CD1c-positive myeloid dendritic cell (primary cell): ENCODE measurements around the gene DCHS1.

Experiments
- DNase-seq: peaks from one replicate; pipeline ENCODE4 v3.0.0-alpha.2; 2016; ENCODE audit errors: extremely low spot score

Gene DCHS1

DNA sequence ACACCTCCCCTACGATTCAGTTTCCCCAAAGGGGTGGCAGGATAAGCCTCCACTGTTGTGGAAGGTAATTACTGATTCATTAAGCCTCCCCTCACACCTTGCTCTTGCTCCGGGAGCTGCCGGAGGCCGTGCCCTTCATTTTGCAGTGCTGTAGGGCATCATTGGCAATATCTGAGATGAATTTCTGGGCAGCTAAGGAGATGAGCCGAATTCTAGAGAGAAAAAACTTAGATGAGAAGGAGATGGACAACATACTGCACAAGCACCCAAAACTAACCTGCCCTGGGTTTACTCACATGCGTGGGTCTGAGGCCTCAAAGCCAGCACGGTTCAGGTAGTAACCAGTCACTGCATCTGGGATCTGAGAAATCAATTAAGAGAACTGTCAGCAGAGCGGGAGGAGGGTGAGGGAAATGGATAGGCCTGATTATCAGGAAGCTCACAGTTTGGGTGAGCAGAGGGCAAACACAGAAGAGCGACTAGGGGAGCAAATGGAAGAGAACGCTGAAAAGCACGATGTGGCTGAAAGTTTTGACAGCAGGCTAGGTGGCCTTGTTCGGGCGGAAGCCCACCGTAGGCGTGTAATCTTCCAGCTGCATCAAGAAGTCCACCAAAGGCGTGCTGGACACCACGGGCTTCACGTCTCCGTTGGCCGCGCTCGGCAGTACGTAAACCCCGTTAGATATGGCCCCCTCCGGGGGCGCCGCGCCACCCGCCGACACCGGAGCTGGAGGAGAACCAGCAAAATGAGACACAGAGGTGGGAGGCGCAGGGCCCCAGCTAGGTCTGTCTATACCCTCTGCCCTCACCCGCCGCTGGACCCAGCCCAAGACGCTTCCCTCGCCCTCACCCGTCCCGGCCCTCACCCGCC lies 44.3 kb downstream of the DCHS1 start:
- DNase-seq = peak; percentile 24

DNA sequence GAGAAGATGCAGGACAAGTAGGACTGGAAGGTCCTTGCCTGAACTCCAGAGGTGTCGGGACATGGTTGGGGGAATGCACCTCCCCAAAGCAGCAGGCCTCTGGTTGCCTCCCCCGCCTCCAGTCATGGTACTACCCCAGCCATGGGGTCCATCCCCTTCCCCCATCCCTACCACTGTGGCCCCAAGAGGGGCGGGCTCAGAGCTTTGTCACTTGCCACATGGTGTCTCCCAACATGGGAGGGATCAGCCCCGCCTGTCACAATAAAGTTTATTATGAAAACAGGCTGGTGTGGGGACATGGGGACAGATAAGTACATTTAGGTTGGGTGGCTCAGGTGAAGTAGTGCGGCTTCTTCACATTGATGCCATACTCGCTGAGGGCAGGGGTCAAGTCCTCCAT lies 45.0 kb downstream of the DCHS1 start:
- DNase-seq = no peak

DNA sequence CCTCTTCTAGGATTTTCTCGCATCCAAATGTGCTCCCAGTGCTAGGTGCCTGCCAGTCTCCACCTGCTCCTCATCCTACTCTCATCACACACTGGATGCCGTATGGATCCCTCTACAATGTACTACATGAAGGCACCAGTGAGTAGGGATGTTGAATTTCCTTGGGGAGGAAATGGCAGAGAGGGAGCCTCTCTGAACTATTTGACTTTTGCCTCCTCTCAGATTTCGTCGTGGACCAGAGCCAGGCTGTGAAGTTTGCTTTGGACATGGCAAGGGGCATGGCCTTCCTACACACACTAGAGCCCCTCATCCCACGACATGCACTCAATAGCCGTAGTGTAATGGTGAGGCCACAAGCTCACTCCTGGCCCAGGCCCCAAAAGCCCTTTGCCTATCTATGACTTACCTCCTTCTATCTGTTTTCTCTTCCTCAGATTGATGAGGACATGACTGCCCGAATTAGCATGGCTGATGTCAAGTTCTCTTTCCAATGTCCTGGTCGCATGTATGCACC lies 46.0 kb downstream of the DCHS1 start:
- no peak for DNase-seq

DNA sequence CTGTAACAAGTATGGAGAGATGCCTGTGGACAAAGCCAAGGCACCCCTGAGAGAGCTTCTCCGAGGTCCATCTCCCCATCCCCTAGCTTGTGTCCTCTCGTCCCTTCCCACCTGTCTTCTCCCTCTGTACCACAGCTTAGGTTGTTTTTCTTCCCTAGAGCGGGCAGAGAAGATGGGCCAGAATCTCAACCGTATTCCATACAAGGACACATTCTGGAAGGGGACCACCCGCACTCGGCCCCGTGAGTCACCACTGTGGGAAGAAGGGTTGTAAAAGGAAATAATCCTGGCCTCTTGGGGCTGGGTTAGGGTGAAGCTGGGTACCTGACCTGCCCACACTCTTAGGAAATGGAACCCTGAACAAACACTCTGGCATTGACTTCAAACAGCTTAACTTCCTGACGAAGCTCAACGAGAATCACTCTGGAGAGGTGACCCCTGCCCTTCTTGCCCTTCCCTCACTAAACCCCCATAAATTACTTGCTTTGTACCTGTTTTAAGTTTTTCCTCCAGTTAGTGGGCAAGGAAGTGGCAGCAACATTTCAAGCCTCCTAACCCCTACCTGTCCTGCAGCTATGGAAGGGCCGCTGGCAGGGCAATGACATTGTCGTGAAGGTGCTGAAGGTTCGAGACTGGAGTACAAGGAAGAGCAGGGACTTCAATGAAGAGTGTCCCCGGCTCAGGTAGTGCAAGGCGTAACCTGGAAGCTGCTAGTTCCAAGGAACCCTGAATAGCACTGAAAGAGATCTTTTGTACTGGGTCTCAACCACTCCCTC lies 46.7 kb downstream of the DCHS1 start:
- DNase-seq = no peak

DNA sequence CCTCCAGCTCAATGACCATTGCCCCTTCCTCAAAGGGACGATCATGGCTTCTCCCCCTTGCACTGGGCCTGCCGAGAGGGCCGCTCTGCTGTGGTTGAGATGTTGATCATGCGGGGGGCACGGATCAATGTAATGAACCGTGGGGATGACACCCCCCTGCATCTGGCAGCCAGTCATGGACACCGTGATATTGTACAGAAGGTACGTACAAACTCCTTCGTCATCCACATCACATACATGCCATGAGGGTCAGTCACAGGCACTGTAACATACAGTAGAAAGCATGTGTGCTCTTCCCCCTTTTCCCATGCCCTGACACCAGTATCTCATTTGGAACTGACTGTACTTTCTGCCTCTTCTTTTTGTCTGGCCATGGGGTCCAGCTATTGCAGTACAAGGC lies 47.6 kb downstream of the DCHS1 start:
- no peak for DNase-seq

DNA sequence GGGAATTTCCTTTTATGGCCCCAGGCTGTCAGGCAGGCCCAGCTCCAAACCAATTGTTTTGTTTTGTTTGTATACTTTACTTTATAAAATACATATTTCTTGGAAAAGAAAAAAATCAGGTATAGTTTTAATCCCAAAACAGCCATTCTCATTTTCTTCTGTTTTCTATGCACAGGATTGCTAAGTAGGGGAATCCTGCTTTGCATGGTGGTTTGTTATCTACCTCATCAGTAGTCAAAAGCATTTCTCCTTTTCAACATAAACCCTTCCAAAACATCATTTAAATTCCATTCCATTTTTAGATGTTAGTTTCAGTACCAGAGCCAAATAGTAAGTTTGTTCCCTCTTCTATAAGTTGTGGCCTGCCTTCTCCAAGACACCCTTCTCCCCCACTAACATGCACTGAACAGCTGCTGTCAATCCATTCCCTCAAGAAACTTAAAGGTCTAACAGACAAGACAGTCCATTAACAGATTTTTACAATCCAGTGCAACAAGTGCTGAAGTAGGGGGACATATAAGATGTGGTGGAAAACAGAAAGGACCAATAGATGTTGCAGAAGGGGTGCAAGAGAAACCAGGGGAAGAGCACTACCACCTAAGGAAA lies 48.3 kb downstream of the DCHS1 start:
- DNase-seq = no peak

DNA sequence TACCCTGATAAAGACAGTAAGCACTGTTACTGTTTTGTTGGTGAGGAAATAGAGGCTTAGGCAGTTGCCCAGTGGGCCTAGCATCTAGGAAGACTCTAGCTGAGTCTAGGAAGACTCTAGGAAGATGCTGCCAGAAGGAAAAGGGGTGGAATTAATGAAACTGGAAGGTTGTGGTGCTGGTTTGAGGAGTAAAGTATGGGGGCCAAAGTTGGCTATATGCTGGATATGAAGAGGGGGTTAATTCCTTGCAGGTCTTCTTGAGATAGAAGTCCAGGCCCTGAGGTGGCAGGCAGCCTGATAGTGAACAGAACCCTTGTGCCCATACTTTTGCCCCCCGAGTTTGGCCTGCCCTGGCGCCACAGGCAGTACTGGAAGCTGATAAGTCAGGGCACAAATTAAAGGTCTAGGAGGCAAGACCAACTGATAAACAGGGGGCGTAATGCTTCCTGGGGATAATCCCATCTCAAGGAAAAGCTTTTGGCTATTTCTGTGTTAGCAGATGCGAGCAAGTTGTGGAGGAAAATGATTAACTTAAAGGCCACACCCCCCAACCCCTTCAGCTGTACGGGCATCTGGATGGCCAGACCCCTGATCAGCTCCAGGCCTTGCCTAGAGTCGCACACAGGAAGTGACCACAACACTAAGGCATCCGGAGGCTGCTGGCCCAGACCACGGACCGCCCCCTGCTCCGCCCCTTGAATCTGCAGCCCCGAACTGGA lies 49.0 kb downstream of the DCHS1 start:
- DNase-seq = peak; percentile 54

DNA sequence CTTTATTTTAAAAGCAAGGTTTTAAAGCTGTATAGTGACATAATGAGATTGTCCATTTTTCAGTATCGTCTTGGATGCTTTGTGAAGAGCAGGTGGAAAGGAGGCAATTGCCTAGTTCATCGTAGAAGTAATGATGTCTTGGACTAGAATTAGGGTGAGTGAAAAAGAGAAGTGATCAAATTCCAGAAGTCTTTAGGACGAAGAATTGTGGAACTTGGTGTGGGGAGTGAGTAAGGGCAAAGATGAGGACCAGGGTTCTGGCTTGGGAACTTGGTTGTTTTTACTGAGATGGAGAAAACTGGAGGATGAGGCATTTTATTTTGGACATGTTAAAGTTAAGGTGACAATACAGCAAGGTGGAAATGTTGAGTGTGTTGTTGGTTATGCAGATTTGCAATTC lies 50.8 kb downstream of the DCHS1 start:
- DNase-seq = peak; percentile 43

DNA sequence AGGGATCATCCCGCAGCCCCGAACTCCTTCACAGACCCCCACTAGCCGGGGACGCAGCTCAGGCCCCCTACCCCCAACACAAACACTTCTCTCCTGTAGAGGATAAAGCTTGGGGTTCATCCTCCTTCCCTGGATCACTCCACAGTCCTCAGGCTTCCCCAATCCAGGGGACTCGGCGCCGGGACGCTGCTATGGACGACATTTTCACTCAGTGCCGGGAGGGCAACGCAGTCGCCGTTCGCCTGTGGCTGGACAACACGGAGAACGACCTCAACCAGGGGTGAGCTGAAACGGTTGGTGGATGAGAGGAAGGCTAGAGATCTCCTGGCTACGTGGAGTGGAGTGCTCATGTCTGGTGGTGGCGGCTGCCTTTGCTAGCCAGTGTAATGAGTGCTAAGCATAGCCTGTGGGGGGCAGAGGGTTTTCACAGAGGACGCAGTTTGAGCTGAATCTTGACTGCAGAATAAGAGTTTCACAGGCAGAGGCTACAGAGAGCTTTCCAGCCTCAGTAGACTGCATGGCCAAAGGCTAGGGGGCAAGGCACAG lies 51.5 kb downstream of the DCHS1 start:
- DNase-seq = peak; percentile 40

DNA sequence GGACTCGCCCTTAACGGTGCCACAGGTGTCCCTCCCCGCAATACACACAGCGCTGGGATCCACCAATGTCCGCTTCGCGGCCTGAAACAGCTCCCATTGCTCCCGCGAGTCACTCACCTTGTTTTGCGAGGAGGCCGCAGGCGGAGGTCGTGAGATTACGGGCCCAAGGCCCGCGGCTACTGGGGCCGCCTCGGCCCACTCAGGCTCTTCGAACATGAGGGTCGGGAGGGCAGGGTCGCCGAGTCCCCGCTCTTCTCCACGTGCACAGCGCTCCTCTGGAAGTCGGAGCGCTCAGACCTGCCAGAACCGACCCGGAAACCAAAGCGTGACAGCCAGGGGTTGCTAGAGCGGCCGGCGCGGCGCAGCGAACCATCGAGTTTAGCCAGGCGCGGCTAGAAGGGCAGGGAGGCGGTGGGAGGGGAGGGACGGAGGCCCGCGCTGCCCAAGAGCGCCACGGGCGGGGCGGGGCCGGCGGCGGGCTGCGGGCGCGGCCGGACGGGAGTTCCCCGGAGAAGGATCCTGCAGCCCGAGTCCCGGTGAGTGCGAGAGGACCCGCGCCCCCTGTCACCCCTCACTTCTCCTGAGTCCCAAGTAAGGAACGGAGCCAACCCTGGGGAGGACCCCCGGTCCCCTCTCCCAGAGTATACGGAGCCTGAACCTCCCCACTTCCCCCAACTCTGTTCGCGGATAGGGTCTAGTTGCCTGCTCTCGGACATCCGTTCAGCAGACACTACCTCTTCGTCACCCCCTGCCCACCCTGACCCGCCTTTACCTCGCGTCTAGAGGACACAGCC lies 52.1 kb downstream of the DCHS1 start, which contains the start of the genes ILK and RRP8:
TSS of gene ILK (plus strand) at position 488 of the 794 bp plus-strand sequence. CDS start 498 bp downstream, outside the sequence.
TSS of gene RRP8 (minus strand) at position 330 of the 794 bp plus-strand sequence. CDS start at position 216, 114 bp downstream.
- DNase-seq = peak; percentile 93

DNA sequence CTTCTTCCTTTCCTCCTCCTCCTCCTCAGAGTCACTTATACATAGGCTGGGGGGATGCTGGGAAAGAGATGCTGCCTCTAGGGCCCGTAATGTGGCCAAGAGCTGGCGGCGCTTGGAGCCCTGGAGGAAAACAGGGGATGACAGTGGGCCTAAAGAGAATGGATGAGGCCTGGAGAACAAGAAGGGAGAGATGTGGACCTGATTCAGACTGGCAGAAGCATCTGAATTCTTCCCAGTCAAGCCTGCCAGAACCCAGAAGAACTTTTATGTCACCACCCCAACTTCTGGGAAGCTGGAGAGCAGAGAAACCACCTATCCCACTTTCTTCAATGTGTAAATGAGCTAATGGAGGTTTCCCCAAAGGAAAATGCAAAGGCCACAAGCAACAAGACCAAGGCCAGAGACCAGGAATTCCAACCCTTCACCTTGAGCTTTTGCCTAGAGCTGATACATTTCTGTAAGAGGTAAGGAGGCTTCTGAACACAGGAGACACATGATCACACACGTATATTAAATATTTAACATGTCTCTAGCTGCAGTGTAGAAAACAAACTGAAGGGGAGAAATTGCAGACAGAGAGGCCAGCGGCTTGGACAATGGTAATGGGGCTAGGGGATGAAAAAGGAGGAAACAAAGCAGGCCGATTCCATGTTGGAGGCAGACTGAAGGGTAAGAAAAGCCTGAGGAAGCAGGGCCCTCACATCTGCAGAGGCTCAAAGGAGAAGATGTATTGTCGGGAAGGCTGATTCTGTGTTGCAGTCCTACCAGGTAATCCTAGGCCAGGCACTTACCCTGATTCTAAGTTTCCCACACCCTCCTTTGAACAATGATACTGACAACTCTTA lies 53.3 kb downstream of the DCHS1 start:
- DNase-seq = no peak

DNA sequence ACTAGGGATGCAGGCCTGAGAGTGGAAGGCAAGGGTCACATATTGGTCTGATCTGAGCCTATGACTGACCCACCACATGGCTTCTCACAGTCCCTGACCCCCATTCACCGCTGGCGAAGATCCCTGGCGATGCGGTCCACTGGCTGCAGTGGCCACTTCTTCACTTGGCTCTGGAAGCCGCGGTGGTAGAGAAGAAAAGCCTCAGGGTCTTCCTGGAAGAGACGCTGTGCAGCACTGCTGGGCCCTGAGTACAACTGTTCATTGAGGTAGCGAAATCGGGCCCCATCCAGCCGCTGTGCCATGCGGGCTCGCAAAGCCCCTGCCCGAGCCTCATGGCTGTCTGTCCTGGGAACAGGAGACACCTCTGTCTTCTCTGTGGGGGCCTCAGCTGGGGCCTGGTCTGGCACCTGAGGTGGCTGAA lies 54.6 kb downstream of the DCHS1 start:
- DNase-seq = no peak

DNA sequence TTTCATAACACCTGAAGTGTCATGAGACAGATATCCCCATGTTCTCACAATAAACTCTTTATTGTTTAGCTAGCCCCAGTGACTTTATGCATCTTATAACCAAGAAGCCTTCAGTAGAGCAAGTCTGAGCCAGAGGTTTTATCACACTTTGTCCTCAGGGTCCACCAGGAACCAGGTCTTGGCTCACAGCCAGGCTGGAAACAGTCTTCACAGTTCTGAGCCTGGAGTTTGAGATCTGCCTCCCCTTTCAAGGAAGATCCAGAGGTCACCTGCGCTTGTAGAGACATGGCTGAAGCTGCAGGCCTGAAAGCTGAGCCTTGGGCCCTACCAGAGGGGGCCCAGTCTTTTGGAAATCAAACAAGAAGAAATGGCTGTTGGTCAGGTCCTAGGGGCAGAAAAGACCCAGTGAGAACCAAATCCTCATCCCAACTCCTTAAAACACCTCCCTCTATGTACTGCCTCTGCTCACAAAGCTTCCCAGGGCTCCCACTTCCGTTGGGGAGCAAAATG lies 55.7 kb downstream of the DCHS1 start:
- DNase-seq = no peak

DNA sequence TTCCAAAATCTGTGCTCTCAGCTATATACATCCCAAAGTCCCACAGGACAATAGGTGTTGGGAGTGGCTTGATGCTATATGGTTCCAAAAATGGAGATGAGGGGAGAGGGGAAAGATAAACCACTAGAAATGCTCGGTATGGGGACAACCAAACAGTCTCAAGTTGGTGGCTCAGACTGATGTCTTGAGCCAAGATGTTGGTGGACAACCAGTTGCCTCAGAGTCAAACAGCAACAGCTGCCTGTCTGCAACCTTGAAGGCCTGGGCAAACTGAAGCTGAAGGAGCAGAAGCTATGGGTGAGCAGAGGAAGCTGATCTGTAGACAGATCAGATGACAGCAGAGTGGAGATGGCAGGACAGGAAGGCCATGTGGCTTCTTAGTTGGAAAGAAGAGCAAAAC lies 56.2 kb downstream of the DCHS1 start:
- no peak for DNase-seq

DNA sequence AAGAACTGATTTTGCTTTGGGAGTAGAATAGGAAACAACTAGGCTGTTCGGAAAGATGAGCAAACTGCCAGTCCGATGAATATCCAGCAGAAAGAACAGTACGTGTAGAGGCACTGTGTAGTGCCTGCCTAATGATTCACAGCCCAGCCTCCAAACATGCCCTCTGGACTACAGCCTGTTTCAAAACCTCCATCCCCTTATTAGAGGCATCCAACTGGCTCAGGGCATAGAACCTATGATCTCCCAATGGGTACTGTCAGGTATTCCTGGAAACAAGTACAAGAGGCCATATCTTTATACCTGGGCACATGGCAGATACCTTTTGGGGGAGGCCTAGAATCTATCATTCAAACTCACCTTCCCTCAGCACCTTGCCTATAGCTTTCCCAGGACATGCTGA lies 57.1 kb downstream of the DCHS1 start:
- DNase-seq = no peak

DNA sequence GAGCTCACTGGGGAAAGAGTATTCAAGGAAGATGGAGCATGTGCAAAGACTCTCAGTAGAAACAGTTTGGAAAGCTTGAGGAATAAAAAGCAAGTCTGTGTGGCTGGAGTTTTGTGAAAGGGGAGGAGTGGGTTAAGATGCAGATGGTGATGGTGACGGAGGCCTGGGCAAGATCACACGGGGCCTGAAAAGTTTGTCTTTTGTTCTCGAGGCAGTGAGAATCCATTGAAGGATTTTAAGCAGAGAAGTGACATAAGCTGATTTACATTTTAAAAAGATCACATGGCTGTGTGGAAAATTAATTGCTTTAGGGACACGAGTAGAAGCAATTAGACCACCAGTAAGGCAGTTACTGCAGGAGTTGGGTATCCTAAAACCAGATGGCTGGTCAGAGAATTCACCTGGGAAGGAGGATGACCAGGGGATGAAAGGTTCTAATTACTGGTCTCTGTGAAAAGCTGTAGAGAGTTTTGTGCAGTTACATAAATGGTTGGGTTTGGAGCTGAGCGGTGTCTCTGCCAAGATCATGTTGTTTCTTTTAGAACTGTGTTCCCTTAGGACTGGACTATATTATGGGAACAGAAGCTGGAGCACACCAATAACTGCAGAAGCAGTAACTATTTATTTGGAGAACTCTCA lies 59.3 kb downstream of the DCHS1 start:
- no peak for DNase-seq

DNA sequence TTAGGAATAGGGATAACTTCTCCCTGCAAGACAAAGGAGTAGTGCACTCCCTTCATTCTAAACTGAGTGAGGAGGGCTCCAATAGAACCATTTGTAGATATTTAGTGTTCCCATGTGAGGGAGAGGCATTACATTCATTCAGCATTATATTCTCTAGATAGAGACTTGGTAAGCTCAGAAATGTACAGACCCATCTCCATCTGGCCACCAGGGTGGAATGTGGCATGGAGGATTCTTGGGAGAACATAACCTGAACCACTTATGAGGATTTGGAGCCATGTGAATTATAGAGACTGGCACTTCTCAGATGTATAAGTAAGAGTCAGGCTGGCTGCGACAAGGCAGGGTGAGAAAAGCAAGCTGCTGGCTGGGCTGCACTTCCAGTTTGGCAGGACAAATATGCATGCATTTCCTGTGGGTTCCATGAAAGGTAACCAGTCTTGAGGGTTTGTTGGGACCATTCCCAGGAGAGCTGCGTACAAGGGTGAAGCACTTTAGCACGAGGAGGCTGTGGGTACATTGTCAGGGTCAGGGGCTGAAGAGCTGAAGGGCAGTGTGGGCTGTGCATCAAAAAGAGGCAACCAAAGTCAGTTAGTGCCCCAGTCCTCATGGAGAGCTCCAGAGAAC lies 61.4 kb downstream of the DCHS1 start:
- no peak for DNase-seq

DNA sequence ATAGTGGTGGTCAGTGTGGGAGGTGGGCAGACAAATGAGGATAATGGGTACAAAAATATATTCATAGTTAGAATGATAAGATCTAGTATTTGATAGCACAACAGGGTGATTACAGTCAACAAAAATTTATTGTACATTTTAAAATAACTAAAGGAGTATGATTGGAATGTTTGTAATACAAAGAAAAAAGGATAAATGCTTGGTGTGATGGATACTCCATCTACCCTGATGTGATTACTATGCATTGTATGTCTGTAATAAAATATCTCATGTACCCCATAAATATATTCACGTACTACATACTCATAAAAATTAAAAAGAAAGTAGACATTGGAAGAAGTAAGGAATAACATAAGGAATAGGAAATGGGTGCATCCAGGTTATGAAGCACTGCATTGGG lies 67.6 kb downstream of the DCHS1 start:
- DNase-seq = no peak
